DMS53 treated with DMSO at 0.1 percent for 48 hours (cell line): ENCODE measurements around the gene TGM3.
"Not testable (repeated sequence)": the region's sequence is repeated elsewhere in the genome, so short reads cannot be mapped to it uniquely, and the experiment has no call there.

Source experiments
- DNase-seq: peaks from one replicate; lab custom pipeline; 2025; ENCODE audit not compliant: unreplicated experiment; lab: John Stamatoyannopoulos, UW

Gene TGM3

DNA sequence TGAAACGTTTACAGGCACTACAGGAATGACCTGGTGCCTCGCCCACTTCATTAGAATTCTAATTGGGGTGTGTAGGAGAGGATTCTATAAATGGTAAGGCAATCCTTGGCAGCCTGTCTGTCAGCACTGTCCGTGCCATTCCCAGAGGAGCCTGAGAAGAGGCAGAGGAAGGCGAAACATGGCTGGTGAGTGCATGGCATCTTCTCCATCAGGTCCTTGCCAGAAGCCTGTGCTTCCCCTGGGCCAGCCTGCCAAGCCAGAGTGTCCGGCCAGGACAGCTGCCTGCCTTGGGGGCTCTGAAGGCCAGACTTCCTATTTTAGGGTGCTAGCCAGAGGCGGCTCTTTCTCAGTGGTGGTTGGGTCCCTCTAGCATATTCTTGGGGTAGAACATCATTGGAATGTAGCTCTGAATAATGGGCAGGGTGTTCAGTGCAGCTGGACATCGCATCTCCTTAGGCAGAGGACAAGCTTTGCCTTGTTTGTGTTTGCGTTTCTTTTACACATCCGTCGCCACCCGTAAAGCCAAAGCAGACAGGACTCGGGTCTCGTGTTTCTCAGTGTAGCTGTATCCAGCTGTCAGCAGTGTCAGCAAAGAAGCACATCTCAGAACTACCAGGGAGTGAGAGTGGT lies at the start of gene TGM3:
TSS of gene TGM3 (plus strand) at position 116 of the 630 bp plus-strand sequence. CDS start at position 179, 63 bp downstream.
- no peak for DNase-seq

- DNase-seq = no peak
Observed at GRCh38 chr20:2246069-2246491, 49.7 kb upstream of the TGM3 start.

DNA sequence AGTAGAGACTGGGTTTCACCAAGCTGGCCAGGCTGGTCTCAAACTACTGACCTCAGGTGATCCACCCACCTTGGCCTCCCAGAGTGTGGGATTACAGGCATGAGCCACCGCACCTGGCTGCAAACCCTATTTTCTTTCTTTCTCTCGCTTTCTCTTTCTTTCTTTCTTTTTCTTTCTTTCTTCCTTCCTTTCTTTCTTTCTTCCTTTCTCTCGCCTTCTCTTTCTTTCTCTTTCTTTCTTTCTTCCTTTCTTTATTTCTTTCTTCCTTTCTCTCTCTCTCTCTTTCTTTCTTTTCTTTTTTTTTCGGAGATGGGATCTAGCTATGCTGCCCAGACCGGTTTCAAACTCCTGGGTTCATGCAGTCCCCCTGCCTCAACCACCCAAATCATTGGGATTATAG lies 47.0 kb upstream of the TGM3 start:
- DNase-seq = no peak

- DNase-seq = no peak
Observed at GRCh38 chr20:2249935-2250334, 45.9 kb upstream of the TGM3 start.

DNA sequence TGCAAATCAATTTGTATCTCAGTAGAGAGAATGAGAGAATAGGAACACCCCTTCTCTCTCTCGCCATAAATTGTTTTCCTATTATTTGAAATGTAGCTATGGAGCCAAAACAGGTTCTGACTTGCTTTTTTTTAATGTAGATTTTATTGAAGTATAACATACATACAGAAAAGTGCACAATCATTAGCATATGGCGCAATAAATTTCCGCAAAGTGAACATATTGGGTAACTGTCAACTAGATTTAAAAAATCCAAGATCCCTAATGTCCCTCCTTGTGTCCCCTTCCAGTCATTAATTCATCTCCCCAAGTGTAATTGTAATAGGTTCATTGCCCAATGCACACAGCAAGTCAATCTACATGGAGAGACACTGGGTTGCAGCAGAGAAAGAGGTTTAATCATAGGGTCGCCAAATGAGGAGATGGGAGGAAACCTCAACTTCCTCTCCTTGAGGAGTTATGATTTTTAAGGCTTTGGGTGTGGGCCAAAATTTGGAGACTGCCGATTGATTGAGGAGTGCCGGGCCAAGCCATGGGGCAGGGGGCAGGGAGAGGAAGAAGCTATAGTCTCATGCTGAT lies 43.3 kb upstream of the TGM3 start:
- DNase-seq = no peak

DNA sequence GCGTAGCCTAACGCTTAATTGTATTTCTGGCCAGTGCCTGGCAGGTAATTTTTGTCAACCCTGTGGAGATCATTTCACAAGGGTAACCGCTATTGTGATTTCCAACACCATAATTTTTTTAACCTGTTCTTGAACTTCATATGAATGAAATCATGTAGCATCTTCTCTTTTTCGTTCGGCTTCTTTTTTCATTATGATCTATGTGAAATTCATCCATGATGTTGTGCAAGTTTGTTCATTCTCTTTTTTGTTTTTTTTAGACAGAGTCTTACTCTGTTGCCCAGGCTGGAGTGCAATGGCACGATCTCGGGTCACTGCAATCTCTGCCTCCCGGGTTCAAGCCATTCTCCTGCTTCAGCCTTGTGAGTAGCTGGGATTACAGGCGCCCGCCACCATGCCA lies 42.5 kb upstream of the TGM3 start:
- no peak for DNase-seq

- DNase-seq = no peak
Observed at GRCh38 chr20:2254333-2254732, 41.5 kb upstream of the TGM3 start.

- DNase-seq = no peak
Observed at GRCh38 chr20:2255926-2256531, 39.8 kb upstream of the TGM3 start.

- DNase-seq = no peak
Observed at GRCh38 chr20:2259731-2260130, 36.1 kb upstream of the TGM3 start.

GRCh38 chr20:2260250-2260649 lies 35.6 kb upstream of the TGM3 start:
- no peak for DNase-seq

- DNase-seq = no peak
Observed at GRCh38 chr20:2261046-2261485, 34.7 kb upstream of the TGM3 start.

DNA sequence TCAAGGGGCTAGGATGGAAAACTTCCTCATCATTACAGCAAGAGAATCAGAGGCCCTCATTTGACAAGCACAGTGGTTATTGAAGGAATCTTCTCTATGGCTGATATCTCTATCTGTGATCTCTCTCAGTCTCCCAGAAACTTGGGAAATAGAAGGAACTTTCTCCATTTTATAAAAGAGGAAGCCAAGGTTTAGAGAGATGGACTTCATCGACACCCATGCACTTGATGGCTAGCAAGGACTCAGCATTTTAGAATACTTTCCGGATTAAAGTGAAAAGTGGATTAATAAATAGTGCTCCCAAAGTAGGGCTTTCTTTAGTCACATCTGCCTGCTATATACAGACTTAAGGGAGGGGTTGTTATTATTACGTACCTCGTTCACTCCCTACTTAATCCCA lies 34.2 kb upstream of the TGM3 start:
- DNase-seq = no peak

DNA sequence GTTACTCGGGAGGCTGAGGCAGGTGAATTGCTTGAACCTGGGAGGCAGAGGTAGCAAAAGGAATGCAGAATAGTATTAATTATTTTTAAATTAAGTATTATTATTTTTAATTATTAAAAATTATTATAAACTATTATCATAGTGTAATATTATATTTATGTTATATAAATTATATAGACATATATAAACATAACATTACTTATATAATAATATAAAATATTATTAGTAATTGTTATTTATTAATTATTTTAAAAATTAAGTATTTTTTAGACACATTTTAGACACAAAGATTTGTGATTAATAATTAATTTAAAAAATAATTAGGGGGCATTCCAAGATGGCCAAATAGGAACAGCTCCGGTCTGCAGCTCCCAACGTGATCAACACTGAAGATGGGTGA lies 31.7 kb upstream of the TGM3 start:
- DNase-seq = no peak

GRCh38 chr20:2264621-2265374 lies 31.0 kb upstream of the TGM3 start:
- not testable (repeated sequence) for DNase-seq

DNA sequence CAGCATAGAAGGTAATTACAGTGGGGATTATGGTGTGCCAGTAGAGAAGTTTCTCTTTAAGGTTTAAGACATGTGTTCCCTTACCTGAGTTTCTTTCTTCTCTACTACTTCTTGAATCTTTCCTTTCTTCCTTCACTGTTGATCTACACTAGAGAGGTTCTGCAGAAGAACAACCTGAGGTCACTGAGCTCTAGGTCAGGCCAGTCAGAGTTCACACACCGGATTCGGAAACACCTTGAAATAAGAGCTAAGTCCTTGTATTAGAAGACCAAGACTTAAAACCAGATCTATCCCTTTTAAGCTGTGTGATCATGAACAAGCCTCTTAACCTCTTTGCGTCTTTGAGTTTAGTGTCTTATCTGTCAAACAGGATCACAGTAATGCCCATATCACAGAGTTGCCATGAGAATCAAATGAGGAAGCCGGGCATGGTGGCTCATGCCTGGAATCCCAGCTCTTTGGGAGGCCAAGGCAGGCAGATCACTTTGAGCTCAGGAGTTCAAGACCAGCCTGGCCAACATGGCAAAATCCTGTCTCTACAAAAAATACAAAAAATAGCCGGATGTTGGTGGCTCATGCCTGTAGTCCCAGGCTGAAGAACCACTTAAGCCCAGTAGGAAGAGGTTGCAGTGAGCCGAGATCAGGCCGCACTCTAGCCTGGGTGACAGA lies 22.0 kb upstream of the TGM3 start:
- no peak for DNase-seq

DNA sequence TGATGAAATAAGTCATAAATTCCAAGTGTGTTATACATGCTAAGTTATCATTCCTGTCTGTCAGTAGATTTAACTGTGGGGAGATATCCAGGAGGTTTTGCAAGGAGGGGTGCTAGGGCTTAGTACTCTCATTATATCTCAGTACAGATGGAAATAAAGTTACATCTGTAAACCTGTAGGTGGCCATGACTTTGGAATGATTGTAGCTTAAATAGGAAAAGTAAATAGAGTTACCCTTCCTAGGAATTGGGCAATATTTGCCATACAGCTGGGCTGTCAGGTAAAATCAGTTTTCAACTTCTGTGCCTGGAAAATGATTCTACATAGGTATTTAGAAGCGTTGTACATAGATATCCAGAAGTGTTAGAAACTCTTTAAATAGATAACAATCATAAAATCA lies 19.8 kb upstream of the TGM3 start:
- no peak for DNase-seq

DNA sequence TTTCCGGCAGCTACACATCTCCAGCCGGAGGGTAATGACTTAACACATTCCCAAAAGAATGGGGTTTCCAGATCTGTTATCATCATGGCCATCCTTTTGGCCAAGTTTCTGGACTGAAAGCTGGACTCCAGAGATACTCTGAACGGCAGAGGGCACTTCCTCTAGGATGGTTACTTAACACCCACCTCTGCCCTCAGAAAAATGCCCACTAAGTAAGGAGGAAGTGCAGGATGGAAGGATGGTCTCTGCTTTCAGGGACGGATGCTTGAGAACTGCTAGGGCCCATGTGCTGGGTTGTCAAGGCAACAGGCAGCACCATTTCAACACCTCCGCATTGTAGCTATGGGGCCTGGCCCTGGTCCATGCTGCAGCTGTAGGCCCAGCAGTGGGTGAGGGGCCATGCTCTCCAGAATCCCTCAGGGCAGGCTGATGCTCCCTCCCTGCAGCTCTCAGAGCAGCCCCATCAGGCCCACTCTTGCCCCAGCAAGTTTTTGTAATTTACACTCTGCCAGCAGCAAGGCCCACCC lies 16.5 kb upstream of the TGM3 start:
- DNase-seq = no peak

- no peak for DNase-seq
Observed at GRCh38 chr20:2280082-2280481, 15.7 kb upstream of the TGM3 start.

DNA sequence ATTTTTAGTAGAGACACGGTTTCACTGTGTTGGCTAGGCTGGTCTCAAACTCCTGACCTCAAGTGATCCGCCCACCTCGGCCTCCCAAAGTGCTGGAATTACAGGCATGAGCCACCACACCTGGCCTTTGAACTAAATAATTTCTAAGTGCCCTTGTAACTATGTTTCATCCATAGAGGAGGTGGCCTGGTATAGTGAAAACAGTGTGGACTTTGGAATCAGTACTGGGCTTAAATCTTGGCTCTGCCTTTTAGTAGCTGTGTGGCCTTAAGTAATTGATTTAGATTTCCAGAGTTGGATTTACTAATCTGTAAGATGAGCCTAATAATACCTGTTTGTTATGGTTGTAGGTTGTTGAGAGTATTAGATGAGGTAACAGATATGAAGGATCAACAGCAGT lies 14.2 kb upstream of the TGM3 start:
- DNase-seq = no peak

- DNase-seq = no peak
Observed at GRCh38 chr20:2282181-2282580, 13.6 kb upstream of the TGM3 start.
